IMR-90 (cell line): Measurements from ENCODE around the gene CYB5RL. TPM values are rescaled to one million over a fixed set of nuclear protein-coding genes. Genes with fewer than 3 reads are reported as not detected.

Experiments
- ATAC-seq: fragments of 200-7000 bp; cut with Tn5 transposase; 2 replicates; pipeline ENCODE4 v1.9.1; 2020; ENCODE audit warnings: low read depth, mild to moderate bottlenecking, moderate library complexity
- BruUV-seq: library from RNA; stranded (reverse); fragments of 400-500 nt; replicated peaks from 2 replicates; lab custom pipeline; 2021; lab: Mats Ljungman, UMichigan
- CTCF ChIA-PET: fragments of 300-600 bp; formaldehyde crosslinking; extraction: SDS; loops from one replicate; lab custom pipeline; 2021; ENCODE audit warnings: antibody characterized with exemption; lab: Yijun Ruan, JAX
- POLR2A ChIA-PET: fragments of 300-600 bp; sonication (Branson Sonifier 250); formaldehyde crosslinking; loops from one replicate; lab custom pipeline; 2022; ENCODE audit warnings: antibody characterized with exemption; ENCODE audit not compliant: unreplicated experiment; lab: Charles Lee
- DNase-seq: peaks from one replicate; pipeline ENCODE4 v3.0.0; 2013
- H2AFZ ChIP-seq: replicated peaks from 2 replicates; pipeline ENCODE3; 2013; ENCODE audit warnings: low read length, mild to moderate bottlenecking; ENCODE audit not compliant: poor library complexity
- H2AK5ac ChIP-seq: 2 replicates; pipeline ENCODE4 v1.6.1; 2013; ENCODE audit warnings: low read depth, low read length, inconsistent platforms
- H2AK9ac ChIP-seq: replicated peaks from 2 replicates; pipeline ENCODE3; 2013; ENCODE audit warnings: mild to moderate bottlenecking, low read depth, low read length, moderate library complexity; ENCODE audit not compliant: poor library complexity
- H2BK120ac ChIP-seq: 2 replicates; pipeline ENCODE4 v1.6.1; 2013; ENCODE audit warnings: low read depth, low read length, inconsistent platforms
- H2BK15ac ChIP-seq: 3 replicates; pipeline ENCODE4 v1.6.1; 2013; ENCODE audit warnings: low read depth, low read length, inconsistent platforms
- H2BK20ac ChIP-seq: 2 replicates; pipeline ENCODE4 v1.6.1; 2013; ENCODE audit warnings: low read depth, mild to moderate bottlenecking, inconsistent platforms, low read length, moderate library complexity
- H2BK5ac ChIP-seq: 2 replicates; pipeline ENCODE4 v1.6.1; 2013; ENCODE audit warnings: mild to moderate bottlenecking, low read depth, low read length, inconsistent platforms; ENCODE audit not compliant: poor library complexity, severe bottlenecking
- H3K14ac ChIP-seq: replicated peaks from 2 replicates; pipeline ENCODE4 v1.6.1; 2013; ENCODE audit warnings: low read depth, low read length, inconsistent platforms
- H3K18ac ChIP-seq: 2 replicates; pipeline ENCODE4 v1.6.1; 2013; ENCODE audit warnings: low read depth, low read length, control low read depth
- H3K23ac ChIP-seq: 2 replicates; pipeline ENCODE4 v1.6.1; 2013; ENCODE audit warnings: low read depth, low read length, inconsistent platforms
- H3K27ac ChIP-seq: 2 replicates; pipeline ENCODE4 v1.5.1; 2013; ENCODE audit warnings: mild to moderate bottlenecking, control low read depth, low read length; ENCODE audit not compliant: insufficient read depth
- H3K27me3 ChIP-seq: 2 replicates; pipeline ENCODE4 v1.6.1; 2013; ENCODE audit warnings: low read length; ENCODE audit not compliant: control insufficient read depth, insufficient read depth
- H3K36me3 ChIP-seq: 2 replicates; pipeline ENCODE4 v1.6.1; 2013; ENCODE audit warnings: low read length, mixed read lengths; ENCODE audit not compliant: control insufficient read depth, insufficient read depth
- H3K4ac ChIP-seq: 2 replicates; pipeline ENCODE4 v1.6.1; 2013; ENCODE audit warnings: low read depth, low read length, inconsistent platforms
- H3K4me1 ChIP-seq: 2 replicates; pipeline ENCODE4 v1.6.1; 2013; ENCODE audit warnings: low read length, mixed read lengths; ENCODE audit not compliant: control insufficient read depth, insufficient read depth
- H3K4me2 ChIP-seq: 2 replicates; pipeline ENCODE4 v1.6.1; 2013; ENCODE audit warnings: low read depth, mild to moderate bottlenecking, control low read depth, low read length, moderate library complexity
- H3K4me3 ChIP-seq: 2 replicates; pipeline ENCODE4 v1.5.1; 2013; ENCODE audit warnings: low read depth, mild to moderate bottlenecking, control low read depth, low read length, moderate library complexity; ENCODE audit not compliant: insufficient read depth
- H3K56ac ChIP-seq: 2 replicates; pipeline ENCODE4 v1.6.1; 2013; ENCODE audit warnings: low read length, inconsistent platforms; ENCODE audit not compliant: insufficient read depth; ENCODE audit errors: extremely low read depth
- H3K79me1 ChIP-seq, 2 experiments: 2 replicates each; pipeline ENCODE4 v1.6.1; 2013; ENCODE audit warnings: low read length in 2 of 2, inconsistent platforms in 1 of 2, low read depth in 1 of 2
- H3K9ac ChIP-seq: 2 replicates; pipeline ENCODE4 v1.6.1; 2013; ENCODE audit warnings: low read depth, low read length, control low read depth
- H3K9me1 ChIP-seq: 2 replicates; pipeline ENCODE4 v1.6.1; 2013; ENCODE audit warnings: low read length, inconsistent platforms; ENCODE audit not compliant: insufficient read depth
- H3K9me3 ChIP-seq: 2 replicates; pipeline ENCODE4 v1.6.1; 2013; ENCODE audit warnings: low read length; ENCODE audit not compliant: control insufficient read depth, insufficient read depth
- H4K20me1 ChIP-seq: 2 replicates; pipeline ENCODE4 v1.6.1; 2013; ENCODE audit warnings: low read length, inconsistent platforms; ENCODE audit not compliant: insufficient read depth
- H4K5ac ChIP-seq: 2 replicates; pipeline ENCODE4 v1.6.1; 2013; ENCODE audit warnings: mild to moderate bottlenecking, low read depth, low read length, control low read depth
- H4K8ac ChIP-seq, 2 experiments: 2 replicates each; pipeline ENCODE4 v1.6.1; 2013; ENCODE audit warnings: low read depth in 2 of 2, low read length in 2 of 2, control low read depth in 1 of 2, inconsistent platforms in 1 of 2
- H4K91ac ChIP-seq: 2 replicates; pipeline ENCODE4 v1.6.1; 2013; ENCODE audit warnings: low read depth, low read length, inconsistent platforms; ENCODE audit not compliant: insufficient read depth
- FOS ChIP-seq: fragments of 150-350 bp; IDR thresholded peaks from 2 replicates; pipeline ENCODE4 v1.6.1; 2016; ENCODE audit warnings: low read depth, low read length
- MXI1 ChIP-seq: IDR thresholded peaks from 2 replicates; pipeline ENCODE4 v1.6.1; 2012; ENCODE audit warnings: low read depth, mild to moderate bottlenecking, low read length, moderate library complexity, borderline replicate concordance
- WGBS, 2 experiments: methylation state at CpG; one replicate each; pipeline versions ENCODE4 v1.1.5 to v1.1.7; 2013; ENCODE audit warnings: missing lambda C conversion rate in 2 of 2; ENCODE audit not compliant: insufficient read length in 1 of 2; ENCODE audit errors: extremely low coverage in 2 of 2; 5-methylcytosine and 5-hydroxymethylcytosine counted together
- dilution Hi-C: fragments of 300-500 bp; cut with HindIII; formaldehyde crosslinking; loops from one replicate; pipeline ENCODE4 v1.14.3; 2018; ENCODE audit warnings: low sequenced_read_pairs; ENCODE audit not compliant: unreplicated experiment
- in situ Hi-C: fragments of 300-500 bp; cut with MboI; formaldehyde crosslinking; loops from 3 replicates; pipeline ENCODE4 v1.14.3; 2019; ENCODE audit warnings: low sequenced_read_pairs, inconsistent platforms, mixed read lengths
- intact Hi-C: fragments of 100-400 bp; cut with micrococcal nuclease; formaldehyde crosslinking; loops from 2 replicates; pipeline ENCODE4 v1.10.0; 2022
- polyA plus RNA-seq, 3 experiments: library from polyadenylated mRNA; depleted of rRNA; stranded (reverse); fragments of >200 nt; gene quantifications; 2 replicates each; pipeline ENCODE4 v1.2.3, GENCODE V29; 2012; ENCODE audit warnings: low replicate concordance in 1 of 3
- total RNA-seq: library from RNA; depleted of rRNA; stranded (reverse); fragments of >200 nt; gene quantifications from 2 replicates; pipeline ENCODE4 v1.2.3, GENCODE V29; 2012

Gene CYB5RL
- total and polyA plus RNA-seq, 2 of the 4 experiments (the other 2 are of a cell fraction): 3.8 to 4.3 TPM

- Histone ChIP-seq H2AK5ac (no peak overlapping the region), H3K27ac (no peak overlapping the region), H2BK120ac (no peak overlapping the region), H3K36me3 (no peaks in the 10 kb centered on the region), H3K4me3 (no peak overlapping the region), H4K20me1 (no peaks in the 10 kb centered on the region), H3K27me3 (peaks cover 2% of the 10 kb centered on the region; the same call in 1 of the 2 replicates), H2BK20ac (no peak overlapping the region), H3K14ac (no peak overlapping the region), H3K9ac (no peak overlapping the region), H3K56ac (no peak overlapping the region), H2BK5ac (no peak overlapping the region), H3K4me2 (no peak overlapping the region), H2AK9ac (no peak overlapping the region), H4K5ac (no peak overlapping the region), H2AFZ (no peak overlapping the region), H3K23ac (no peak overlapping the region), H3K4me1 (peaks cover 6% of the 10 kb centered on the region), H3K79me1 (no peaks in the 10 kb centered on the region), H4K8ac (no peak overlapping the region), H2BK15ac (no peak overlapping the region), H4K91ac (no peak overlapping the region), H3K18ac (no peak overlapping the region), H3K9me3 (no peaks in the 10 kb centered on the region), H3K4ac (no peak overlapping the region), H3K9me1 (peaks cover 6% of the 10 kb centered on the region; the same call in 1 of the 2 replicates)
- dilution Hi-C loops (no loop called here), in situ Hi-C loops (no loop called here), intact Hi-C loops (no loop called here)
- TF ChIP-seq FOS (no peak), MXI1 (no peak)
- ChIA-PET CTCF (no interaction called here), POLR2A (no interaction called here)
- DNase-seq (no peak), ATAC-seq (no peak)
- BruUV-seq: no TSS peak
- WGBS, 2 experiments: no CpG with 5 or more reads among the region's 3 CpGs
These were observed 43.6 kb downstream of the CYB5RL start for GRCh38 chr1:54156201-54156600.
